GM21390 (cell line): ENCODE data around the gene STAT1.

Experiments used
- ATAC-seq: cut with Tn5 transposase; IDR thresholded peaks from one replicate; pipeline ENCODE4 v1.9.1; 2021; ENCODE audit not compliant: unreplicated experiment

STAT1 gene

GRCh38 chr2:191013932-191014652, at the start of gene STAT1:
Gene STAT1 (minus strand): TSS chr2:191014171. CDS start chr2:191010003, 4,168 bp downstream.
- peak; percentile 82 for ATAC-seq

GRCh38 chr2:191063584-191063983, 49.6 kb upstream of the STAT1 start:
- ATAC-seq: no peak

- ATAC-seq: no peak
Observed at GRCh38 chr2:191061381-191061980, 47.5 kb upstream of the STAT1 start.

GRCh38 chr2:191059308-191059707, 45.3 kb upstream of the STAT1 start:
- no peak for ATAC-seq

- no peak for ATAC-seq
Observed at GRCh38 chr2:191056228-191056627, 42.3 kb upstream of the STAT1 start.

GRCh38 chr2:191053256-191053655, 39.3 kb upstream of the STAT1 start:
- ATAC-seq: no peak

- ATAC-seq: peak; percentile 66
Observed at GRCh38 chr2:191051825-191052778, 38.1 kb upstream of the STAT1 start.

- no peak for ATAC-seq
Observed at GRCh38 chr2:191051177-191051576, 37.2 kb upstream of the STAT1 start.

- no peak for ATAC-seq
Observed at GRCh38 chr2:191050640-191050987, 36.6 kb upstream of the STAT1 start.

- peak; percentile 69 for ATAC-seq
Observed at GRCh38 chr2:191049728-191050639, 36.0 kb upstream of the STAT1 start.

- ATAC-seq: no peak
Observed at GRCh38 chr2:191048073-191048472, 34.1 kb upstream of the STAT1 start.

- ATAC-seq: no peak
Observed at GRCh38 chr2:191045141-191045540, 31.2 kb upstream of the STAT1 start.

- no peak for ATAC-seq
Observed at GRCh38 chr2:191043438-191043837, 29.5 kb upstream of the STAT1 start.

GRCh38 chr2:191041418-191042161, 27.6 kb upstream of the STAT1 start:
- ATAC-seq: no peak

- ATAC-seq: no peak
Observed at GRCh38 chr2:191039616-191040015, 25.6 kb upstream of the STAT1 start.

GRCh38 chr2:191038741-191039140, 24.8 kb upstream of the STAT1 start:
- no peak for ATAC-seq

GRCh38 chr2:191038241-191038725, 24.3 kb upstream of the STAT1 start:
- no peak for ATAC-seq

GRCh38 chr2:191037351-191037750, 23.4 kb upstream of the STAT1 start:
- ATAC-seq: no peak

GRCh38 chr2:191036363-191036762, 22.4 kb upstream of the STAT1 start:
- no peak for ATAC-seq
